NOMO-1 (cell line): ENCODE results near the gene CNDP1.
A peak's percentile ranks its signal among the peaks of the same experiment; 100 is the strongest.

Experiments
- DNase-seq, 2 experiments: peaks; one replicate each; lab custom pipeline; 2025; ENCODE audit not compliant: unreplicated experiment in 2 of 2; lab: John Stamatoyannopoulos, UW

The CNDP1 gene

GRCh38 chr18:74577019-74577418, 42.7 kb downstream of the CNDP1 start:
- no peak for DNase-seq

DNA sequence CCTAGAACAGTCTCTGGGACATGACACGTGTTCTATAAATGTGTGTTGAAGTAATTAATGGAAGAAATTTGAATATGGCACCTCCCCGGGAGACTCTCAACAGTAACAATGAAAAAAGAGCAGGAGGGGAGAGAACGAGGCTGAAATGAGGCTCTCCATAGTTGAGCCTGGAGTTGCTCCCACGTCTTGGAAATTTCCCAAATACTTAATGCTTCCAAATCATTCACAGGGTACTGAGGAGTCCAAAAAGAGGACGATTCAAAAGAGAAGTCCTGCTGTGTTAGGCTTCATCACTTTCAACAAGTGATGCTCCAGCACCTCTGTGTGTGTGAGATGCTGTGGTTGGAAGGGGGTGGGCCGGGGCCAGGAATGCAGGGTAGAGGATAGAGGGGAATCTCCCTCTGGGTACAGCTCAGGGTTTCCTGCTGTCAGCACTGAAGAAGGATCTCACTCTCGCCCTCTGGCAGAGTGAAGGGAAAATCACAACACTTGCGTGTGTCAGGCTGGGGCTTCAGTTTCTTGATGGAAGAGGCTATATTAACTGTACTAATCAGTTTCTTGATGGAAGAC, 45.3 kb downstream of the CNDP1 start:
- no peak for DNase-seq

DNA sequence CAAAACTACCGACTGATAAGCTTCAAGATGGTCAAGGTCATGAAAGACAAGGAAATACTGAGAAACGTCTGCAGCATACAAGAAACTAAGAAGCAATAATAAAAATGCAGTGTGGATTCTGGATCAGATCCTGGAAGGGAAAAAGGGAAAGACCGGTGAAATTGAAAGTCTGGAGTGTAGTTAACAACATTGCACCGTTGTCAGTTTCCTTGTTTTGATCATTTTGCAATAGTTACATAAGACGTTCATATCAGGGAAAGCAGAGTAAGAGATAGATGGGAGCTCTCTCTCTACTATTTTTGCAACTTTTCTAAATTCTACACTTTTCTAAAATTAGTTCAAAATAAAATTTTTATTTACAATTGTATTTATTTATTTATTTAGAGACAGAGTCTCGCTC, 48.3 kb downstream of the CNDP1 start:
- peak in 1 of 2 experiments; percentile 15 for DNase-seq

DNA sequence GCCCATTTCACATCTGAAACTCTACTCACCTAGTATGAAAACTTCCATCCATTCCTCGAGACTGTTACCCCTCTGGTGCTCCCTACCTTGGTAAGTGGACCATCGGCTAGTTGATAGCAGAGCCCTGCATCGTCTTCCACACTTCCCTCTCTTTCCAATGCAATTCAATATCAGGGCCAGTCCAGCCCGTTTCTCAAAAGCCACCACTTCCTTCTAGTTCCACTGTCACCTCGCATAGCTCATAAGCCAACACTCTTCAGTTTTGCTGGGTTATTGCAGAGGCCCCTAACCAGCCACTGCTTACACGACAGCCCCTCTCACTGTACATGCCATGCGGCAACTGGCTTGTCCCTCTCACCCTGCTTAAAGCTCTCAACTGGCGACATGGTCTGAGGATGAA, 53.1 kb downstream of the CNDP1 start:
- DNase-seq = no peak

DNA sequence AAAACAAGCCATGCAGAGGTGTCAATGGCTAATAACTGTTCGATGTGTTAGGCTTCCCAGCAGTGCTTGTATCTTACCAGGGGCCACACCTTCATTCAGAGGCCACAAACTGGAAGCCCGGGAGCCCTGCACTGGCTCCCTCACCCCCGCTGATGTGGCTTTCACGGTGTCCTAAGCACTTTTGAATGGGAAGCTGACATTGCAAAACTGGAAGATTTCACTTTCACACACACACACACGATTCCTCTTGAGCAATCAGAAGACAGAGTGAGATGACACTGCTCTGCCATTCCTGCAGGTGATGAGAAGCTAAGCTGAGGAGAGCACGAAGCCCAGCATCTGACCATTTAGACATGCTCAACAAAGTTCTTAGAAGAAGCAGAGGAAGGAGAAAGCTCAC, 54.7 kb downstream of the CNDP1 start:
- peak; percentile 67 to 74 for DNase-seq

DNA sequence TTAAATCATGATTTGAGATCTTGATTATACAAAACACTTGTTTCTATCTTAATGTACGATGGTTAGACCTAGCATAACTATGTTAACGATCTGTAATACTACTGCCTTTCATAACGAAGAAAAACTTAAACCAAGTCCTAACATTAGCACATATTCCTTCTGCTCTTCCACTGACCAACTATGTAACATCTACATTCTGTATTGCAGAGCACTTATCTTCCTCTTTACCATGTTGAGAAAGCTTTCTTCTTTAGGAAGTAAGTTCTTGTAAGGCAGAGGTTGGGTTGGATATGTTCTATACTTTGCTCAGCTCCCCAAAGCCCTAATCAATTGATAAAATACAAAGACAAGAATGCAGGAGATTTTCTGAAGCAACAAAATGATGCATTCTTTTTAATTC, 55.5 kb downstream of the CNDP1 start:
- DNase-seq = peak; percentile 10 to 75

GRCh38 chr18:74590671-74591070, 56.4 kb downstream of the CNDP1 start:
- DNase-seq = peak in 1 of 2 experiments; percentile 65

DNA sequence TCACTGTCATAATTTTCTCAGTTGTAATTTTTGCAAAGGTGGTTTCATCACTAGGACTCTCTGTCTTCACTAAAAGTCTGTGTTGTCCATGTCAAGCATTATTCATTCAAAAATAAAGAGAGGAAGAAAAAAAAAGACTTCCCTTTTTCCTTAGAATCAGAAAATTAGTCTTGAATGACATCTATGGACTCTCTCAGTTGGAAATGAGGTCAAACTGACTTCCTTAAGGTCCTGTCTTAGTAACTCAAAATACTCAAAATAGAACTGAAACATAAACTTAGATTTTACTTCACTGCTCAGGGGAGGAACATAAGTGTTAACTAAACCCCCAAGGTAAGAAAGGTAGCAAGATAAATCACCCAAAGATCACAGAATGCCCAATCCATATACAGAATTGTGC, 61.1 kb downstream of the CNDP1 start:
- peak in 1 of 2 experiments; percentile 26 for DNase-seq

DNA sequence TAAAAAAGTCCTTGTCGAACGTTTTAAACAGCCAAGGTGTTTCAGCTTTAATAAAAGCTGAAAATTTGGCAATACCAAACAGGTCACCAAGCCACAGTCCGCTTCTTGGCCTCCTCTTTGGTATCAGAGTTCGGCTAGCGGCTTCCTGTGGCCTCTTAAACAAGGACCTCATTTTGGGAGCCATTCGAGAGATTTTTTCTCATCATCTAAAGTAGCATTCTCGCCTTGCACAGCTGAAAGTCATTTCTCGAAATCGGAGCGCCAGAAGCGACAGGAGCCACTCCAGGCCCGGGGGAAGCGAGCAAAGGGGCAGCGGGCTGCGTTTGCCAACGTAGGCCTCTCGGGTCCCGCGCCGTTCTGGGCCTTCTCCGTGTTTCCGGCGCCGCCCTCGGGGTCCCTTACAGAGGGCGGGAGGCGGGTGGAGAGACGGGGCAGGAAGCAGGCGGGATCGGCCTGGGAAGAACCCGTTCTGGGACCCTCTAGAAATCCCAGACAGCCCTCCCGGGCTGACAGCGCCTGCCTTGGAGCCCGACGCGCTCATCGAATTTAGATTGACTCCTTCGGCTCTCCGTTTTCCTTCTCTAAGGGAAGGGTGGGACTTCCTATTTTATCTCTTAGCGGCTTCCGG, 62.8 kb downstream of the CNDP1 start:
- peak; percentile 68 to 82 for DNase-seq

GRCh38 chr18:74597662-74598349, 63.5 kb downstream of the CNDP1 start, which contains the start of gene ZNF407:
ZNF407 (plus strand) TSS chr18:74597870; CDS start chr18:74631020, 33,150 bp downstream.
- peak; percentile 82 to 88 for DNase-seq

GRCh38 chr18:74598350-74599001, 64.2 kb downstream of the CNDP1 start:
- DNase-seq = peak; percentile 53 to 57

DNA sequence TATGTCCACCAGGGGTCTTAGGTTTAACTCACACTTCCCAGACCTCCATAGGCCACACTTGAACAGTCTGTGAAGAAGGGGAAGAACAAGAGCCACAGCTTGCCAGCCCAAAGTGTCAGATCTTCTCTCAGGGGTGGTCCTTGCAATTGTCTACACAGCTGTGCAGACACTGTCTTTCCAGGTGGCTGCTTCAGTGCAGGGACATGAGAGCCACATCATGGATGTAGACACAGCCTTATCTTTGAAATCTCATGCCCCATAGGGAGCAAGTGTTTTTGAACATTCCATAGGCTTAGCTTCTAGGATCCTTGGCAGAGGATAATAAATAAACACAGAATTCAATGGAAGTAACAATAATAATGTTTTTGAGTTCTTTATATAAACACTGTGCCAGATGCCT, 70.1 kb downstream of the CNDP1 start:
- DNase-seq = no peak

DNA sequence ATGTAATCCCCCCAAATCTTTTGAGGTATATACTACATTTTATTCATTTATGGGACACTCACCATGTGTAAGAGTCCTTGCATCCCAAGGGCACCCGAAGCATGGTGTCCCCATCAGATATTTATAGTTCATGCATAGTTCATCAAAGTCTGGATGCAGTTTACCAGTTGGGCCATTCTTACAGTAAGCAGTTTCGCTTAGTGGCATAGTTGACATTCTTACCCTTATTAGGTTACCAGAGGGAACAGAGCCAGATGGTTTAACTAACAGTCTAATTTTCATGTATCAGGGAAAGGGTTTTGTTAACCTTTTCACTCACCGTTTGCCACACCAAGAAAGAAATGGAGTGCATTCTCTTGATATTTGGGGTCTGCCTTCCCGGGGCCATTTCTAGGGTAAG, 70.5 kb downstream of the CNDP1 start:
- DNase-seq = no peak

GRCh38 chr18:74608681-74609080, 74.4 kb downstream of the CNDP1 start:
- no peak for DNase-seq

DNA sequence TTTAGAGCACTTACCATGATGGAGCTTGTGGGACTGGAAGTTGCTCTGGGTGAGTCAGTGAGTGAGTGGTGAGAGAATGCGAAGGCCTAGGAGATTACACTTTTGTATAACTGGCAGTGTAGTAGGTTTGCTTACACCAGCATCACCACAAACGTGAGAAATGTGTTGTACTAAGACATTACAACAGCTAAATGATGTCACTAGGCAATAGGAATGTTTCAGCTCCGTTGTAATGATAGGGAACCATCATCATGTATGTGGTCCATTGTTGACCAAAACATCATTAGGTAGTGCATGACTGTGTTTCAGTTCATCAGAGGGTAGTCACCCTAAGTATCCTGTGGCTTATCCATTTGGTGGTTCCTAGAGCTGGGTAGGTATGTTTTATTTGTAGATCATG, 75.2 kb downstream of the CNDP1 start:
- DNase-seq = no peak

DNA sequence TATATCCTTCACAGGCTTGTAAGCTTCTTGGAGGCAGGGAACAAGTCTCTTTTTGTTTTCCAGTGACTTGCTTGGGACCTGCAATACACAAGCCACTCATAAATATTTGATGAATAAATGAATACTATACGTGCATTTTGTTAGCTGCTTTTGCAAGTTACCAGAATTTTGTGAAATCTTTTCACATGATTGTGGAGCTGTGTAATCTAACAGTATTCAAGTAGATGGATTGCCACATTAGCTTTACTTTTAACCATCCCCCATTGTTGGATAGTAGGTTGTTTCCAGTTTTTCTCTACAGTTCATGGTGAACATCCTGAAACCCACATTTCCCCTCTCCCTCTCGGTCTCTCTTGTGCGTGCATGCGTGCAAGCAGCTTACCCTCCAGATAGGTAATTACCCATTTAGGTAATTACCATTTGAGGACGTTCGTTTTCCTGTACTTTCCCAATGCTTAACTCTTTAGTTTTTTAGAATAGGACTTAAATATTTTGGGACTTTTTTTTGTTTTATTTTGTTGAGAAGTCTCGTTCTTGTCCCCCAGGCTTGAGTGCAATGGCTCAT, 75.8 kb downstream of the CNDP1 start:
- DNase-seq = peak in 1 of 2 experiments; percentile 28

GRCh38 chr18:74610860-74611259, 76.6 kb downstream of the CNDP1 start:
- peak; percentile 16 to 54 for DNase-seq

GRCh38 chr18:74611765-74612164, 77.5 kb downstream of the CNDP1 start:
- no peak for DNase-seq

DNA sequence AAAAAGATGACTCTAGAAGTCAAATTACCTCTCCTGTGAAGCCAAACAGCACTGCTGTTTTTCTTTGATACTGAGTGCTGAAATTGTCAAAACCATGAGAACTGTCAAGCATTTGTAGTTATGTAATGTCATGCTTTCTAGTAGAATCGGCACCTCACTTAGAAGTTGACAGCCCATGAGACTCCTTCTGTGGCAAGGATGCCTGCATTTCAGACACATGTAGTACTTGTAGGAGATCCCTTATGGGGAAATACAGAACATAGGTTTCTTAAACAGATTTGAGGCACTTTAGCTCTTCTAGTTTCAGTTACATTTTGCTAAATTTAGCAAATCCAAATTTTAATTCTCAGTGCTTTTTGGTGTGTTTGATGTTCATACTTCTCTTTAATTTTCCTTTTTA, 79.1 kb downstream of the CNDP1 start:
- DNase-seq = peak; percentile 21 to 76

GRCh38 chr18:74616494-74616893, 82.2 kb downstream of the CNDP1 start:
- DNase-seq = no peak

DNA sequence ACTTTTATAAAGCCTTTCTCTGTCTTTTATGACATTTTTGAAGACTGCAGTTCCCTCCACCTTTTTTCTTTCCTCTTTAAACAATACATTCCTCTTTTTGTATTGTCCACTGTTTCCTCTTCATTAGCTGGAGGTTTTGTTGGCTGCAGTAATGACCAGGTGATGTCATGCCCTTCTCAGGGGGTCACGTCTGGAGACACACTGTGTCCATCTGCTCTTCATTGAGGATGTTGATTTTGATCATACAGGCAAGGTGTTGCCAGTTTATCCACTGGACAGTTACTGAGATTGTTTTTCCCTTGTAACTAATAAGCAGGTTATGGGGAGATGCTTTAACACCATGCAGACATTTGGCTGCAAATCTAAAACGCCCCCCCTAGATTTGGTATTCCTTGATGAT, 83.2 kb downstream of the CNDP1 start:
- DNase-seq = no peak
